Esophagus muscularis mucosa (tissue), 3 donors: ENCODE results near the gene INTS13.

Source experiments
- POLR2A ChIP-seq: fragments of 450-650 bp; IDR thresholded peaks from one replicate; pipeline ENCODE4 v1.6.1; 2017; ENCODE audit warnings: antibody characterized with exemption, moderate library complexity, mild to moderate bottlenecking, low read depth
- TF ChIP-seq, protein P1 (sequence below), 3 experiments: fragments of 200-600 bp in 2 of 3; fragments of 450-650 bp in 1 of 3; sonication (generic) in 2 of 3; IDR thresholded peaks; one replicate each; pipeline ENCODE4 v1.5.1; 2017 to 2019; ENCODE audit warnings: antibody characterized with exemption in 3 of 3, mild to moderate bottlenecking in 2 of 3, moderate library complexity in 1 of 3

- TF ChIP-seq, protein P1, sequence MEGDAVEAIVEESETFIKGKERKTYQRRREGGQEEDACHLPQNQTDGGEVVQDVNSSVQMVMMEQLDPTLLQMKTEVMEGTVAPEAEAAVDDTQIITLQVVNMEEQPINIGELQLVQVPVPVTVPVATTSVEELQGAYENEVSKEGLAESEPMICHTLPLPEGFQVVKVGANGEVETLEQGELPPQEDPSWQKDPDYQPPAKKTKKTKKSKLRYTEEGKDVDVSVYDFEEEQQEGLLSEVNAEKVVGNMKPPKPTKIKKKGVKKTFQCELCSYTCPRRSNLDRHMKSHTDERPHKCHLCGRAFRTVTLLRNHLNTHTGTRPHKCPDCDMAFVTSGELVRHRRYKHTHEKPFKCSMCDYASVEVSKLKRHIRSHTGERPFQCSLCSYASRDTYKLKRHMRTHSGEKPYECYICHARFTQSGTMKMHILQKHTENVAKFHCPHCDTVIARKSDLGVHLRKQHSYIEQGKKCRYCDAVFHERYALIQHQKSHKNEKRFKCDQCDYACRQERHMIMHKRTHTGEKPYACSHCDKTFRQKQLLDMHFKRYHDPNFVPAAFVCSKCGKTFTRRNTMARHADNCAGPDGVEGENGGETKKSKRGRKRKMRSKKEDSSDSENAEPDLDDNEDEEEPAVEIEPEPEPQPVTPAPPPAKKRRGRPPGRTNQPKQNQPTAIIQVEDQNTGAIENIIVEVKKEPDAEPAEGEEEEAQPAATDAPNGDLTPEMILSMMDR (IDR thresholded peaks at IDR 0.05): no peak
- no peak for TF ChIP-seq POLR2A
These were observed 980 bp downstream of the INTS13 start for GRCh38 chr12:26936559-26937442.
